ENCODE measurements around the gene CMIP. TPM values are rescaled to one million over a fixed set of nuclear protein-coding genes. Genes with fewer than 3 reads are reported as not detected.
A peak's percentile ranks its signal among the peaks of the same experiment; 100 is the strongest.

The CMIP gene
- total RNA-seq, 4 donors from 2014 or later: 63.9 to 89.9 (median 70.0) TPM

GRCh38 chr16:81624403-81624759 is 179.8 kb downstream of the CMIP start:
- WGBS: 96% methylated on average over 6 of the region's 6 CpGs
- no peak for TF ChIP-seq POLR2AphosphoS5 (IDR thresholded peaks at IDR 0.05)
- Histone ChIP-seq H3K27me3 (no peaks in the 10 kb centered on the region), H3K4me1 (peaks cover 39% of the 10 kb centered on the region), H3K36me3 (no peaks in the 10 kb centered on the region), H3K27ac (no peak overlapping the region), H3K9me3 (no peaks in the 10 kb centered on the region), H3K4me3 (no peak overlapping the region)
- DNase-seq (ENCODE audit: low spot score in 2 of 2): no peak

- 73% methylated on average over 9 of the region's 11 CpGs for WGBS
- peaks cover 39% of the 10 kb centered on the region for H3K4me1 ChIP-seq
- no peaks in the 10 kb centered on the region for H3K36me3 ChIP-seq
- H3K27ac ChIP-seq: peak overlapping the region; percentile 46
- DNase-seq (ENCODE audit: low spot score in 2 of 2): no peak
- TF ChIP-seq POLR2AphosphoS5 (IDR thresholded peaks at IDR 0.05) (peak in 2 of 3 donors; percentile 29 to 71), CTCF (IDR thresholded peaks at IDR 0.05) (no peak)
- H3K9me3 ChIP-seq: no peaks in the 10 kb centered on the region
- H3K4me3 ChIP-seq: no peak overlapping the region
- no peaks in the 10 kb centered on the region for H3K27me3 ChIP-seq
Measured at GRCh38 chr16:81624760-81625543, 180.3 kb downstream of the CMIP start.

GRCh38 chr16:81625544-81626153 is 181.0 kb downstream of the CMIP start:
- 24% methylated on average over 6 of the region's 9 CpGs for WGBS

GRCh38 chr16:81626181-81626674 is 181.6 kb downstream of the CMIP start:
- no peak for TF ChIP-seq EP300 (IDR thresholded peaks at IDR 0.05)
- TF ChIP-seq POLR2AphosphoS5 (IDR thresholded peaks at IDR 0.05): no peak
- no peak for TF ChIP-seq CTCF (IDR thresholded peaks at IDR 0.05)
- TF ChIP-seq POLR2A (IDR thresholded peaks at IDR 0.05): no peak
- Histone ChIP-seq H3K4me1 (peaks cover 31% of the 10 kb centered on the region), H3K4me3 (no peak overlapping the region), H3K9me3 (no peaks in the 10 kb centered on the region), H3K27me3 (no peaks in the 10 kb centered on the region), H3K27ac (peak overlapping the region; percentile 46), H3K36me3 (no peaks in the 10 kb centered on the region)
- DNase-seq (ENCODE audit: low spot score in 2 of 2): no peak
- 62% methylated on average over 6 of the region's 6 CpGs for WGBS

More at GRCh38 chr16:81625544-81626153, 181.0 kb downstream of the CMIP start:
- H3K27ac ChIP-seq: peak overlapping the region; percentile 46
- H3K9me3 ChIP-seq: no peaks in the 10 kb centered on the region
- peaks cover 37% of the 10 kb centered on the region for H3K4me1 ChIP-seq
- TF ChIP-seq POLR2AphosphoS5 (IDR thresholded peaks at IDR 0.05): no peak
- no peak for TF ChIP-seq CTCF (IDR thresholded peaks at IDR 0.05)
- TF ChIP-seq POLR2A (IDR thresholded peaks at IDR 0.05): no peak
- no peak for TF ChIP-seq EP300 (IDR thresholded peaks at IDR 0.05)
- no peaks in the 10 kb centered on the region for H3K36me3 ChIP-seq
- no peaks in the 10 kb centered on the region for H3K27me3 ChIP-seq
- peak in 1 of 2 donors; percentile 75 for DNase-seq (ENCODE audit: low spot score in 2 of 2)
- no peak overlapping the region for H3K4me3 ChIP-seq

GRCh38 chr16:81627024-81627423 is 182.4 kb downstream of the CMIP start:
- H3K9me3 ChIP-seq: no peaks in the 10 kb centered on the region
- TF ChIP-seq POLR2AphosphoS5 (IDR thresholded peaks at IDR 0.05): no peak
- no peak for TF ChIP-seq CTCF (IDR thresholded peaks at IDR 0.05)
- no peak for TF ChIP-seq POLR2A (IDR thresholded peaks at IDR 0.05)
- TF ChIP-seq EP300 (IDR thresholded peaks at IDR 0.05): no peak
- 100% methylated on average over 3 of the region's 6 CpGs for WGBS
- H3K36me3 ChIP-seq: no peaks in the 10 kb centered on the region
- no peak overlapping the region for H3K27ac ChIP-seq
- no peaks in the 10 kb centered on the region for H3K27me3 ChIP-seq
- no peak overlapping the region for H3K4me3 ChIP-seq
- peaks cover 25% of the 10 kb centered on the region for H3K4me1 ChIP-seq
- DNase-seq (ENCODE audit: low spot score in 2 of 2): no peak
